Measurements from ENCODE around the gene LRP1. TPM values are rescaled to one million over a fixed set of nuclear protein-coding genes. Genes with fewer than 3 reads are reported as not detected.

Gene LRP1
- total RNA-seq, 3 donors from 2014 or later (not counting 1 experiment from before 2014, with no cell fraction given) = 6.7 to 13.1 (median 9.5) TPM

GRCh38 chr12:57170408-57170807 lies 42.1 kb downstream of the LRP1 start:
- Histone ChIP-seq H3K36me3 (ENCODE audit: control insufficient read depth, insufficient read depth, low read length) (no peaks in the 10 kb centered on the region), H3K9me3 (ENCODE audit: control insufficient read depth, insufficient read depth, low read length) (no peaks in the 10 kb centered on the region), H3K27ac (ENCODE audit: low read length) (no peak overlapping the region), H3K4me3 (ENCODE audit: low read length) (no peak overlapping the region), H3K4me1 (ENCODE audit: control insufficient read depth, insufficient read depth, low read length) (no peaks in the 10 kb centered on the region), H3K27me3 (ENCODE audit: control insufficient read depth, insufficient read depth, low read length) (no peaks in the 10 kb centered on the region)
- ATAC-seq = no peak
- Mint-ChIP-seq H3K36me3 (no peaks in the 10 kb centered on the region), H3K27me3 (ENCODE audit: low read depth in 2 of 2) (no peaks in the 10 kb centered on the region), H3K27ac (no peak overlapping the region), H3K4me1 (peaks cover 0 to 5% of the 10 kb centered on the region in 2 donors), H3K9me3 (no peaks in the 10 kb centered on the region), H3K4me3 (no peak overlapping the region)
- no peak for DNase-seq
- intact Hi-C loops (cut with micrococcal nuclease) = no loop called here
- 55% methylated on average over 1 of the region's 1 CpG for WGBS (ENCODE audit: insufficient coverage)
- TF ChIP-seq CTCF (IDR thresholded peaks at IDR 0.05) = no peak

- DNase-seq (no peak), ATAC-seq (no peak)
- H3K4me3 Mint-ChIP-seq = no peak overlapping the region
- H3K27me3 Mint-ChIP-seq (ENCODE audit: low read depth in 2 of 2) = no peaks in the 10 kb centered on the region
- no peaks in the 10 kb centered on the region for H3K4me1 ChIP-seq (ENCODE audit: control insufficient read depth, insufficient read depth, low read length)
- TF ChIP-seq CTCF (IDR thresholded peaks at IDR 0.05) = no peak
- no peak overlapping the region for H3K4me3 ChIP-seq (ENCODE audit: low read length)
- no peaks in the 10 kb centered on the region for H3K27me3 ChIP-seq (ENCODE audit: control insufficient read depth, insufficient read depth, low read length)
- H3K9me3 Mint-ChIP-seq = no peaks in the 10 kb centered on the region
- no peaks in the 10 kb centered on the region for H3K36me3 ChIP-seq (ENCODE audit: control insufficient read depth, insufficient read depth, low read length)
- H3K9me3 ChIP-seq (ENCODE audit: control insufficient read depth, insufficient read depth, low read length) = no peaks in the 10 kb centered on the region
- WGBS (ENCODE audit: insufficient coverage) = 79% methylated on average over 4 of the region's 4 CpGs
- H3K4me1 Mint-ChIP-seq = peaks cover 0 to 5% of the 10 kb centered on the region in 2 donors
- H3K27ac Mint-ChIP-seq = no peak overlapping the region
- no peak overlapping the region for H3K27ac ChIP-seq (ENCODE audit: low read length)
- intact Hi-C loops (cut with micrococcal nuclease) = no loop called here
- H3K36me3 Mint-ChIP-seq = no peaks in the 10 kb centered on the region
Observed at GRCh38 chr12:57170927-57171326, 42.6 kb downstream of the LRP1 start.

GRCh38 chr12:57171668-57172067 lies 43.4 kb downstream of the LRP1 start:
- no peak for TF ChIP-seq CTCF (IDR thresholded peaks at IDR 0.05)
- no peak overlapping the region for H3K4me3 Mint-ChIP-seq
- H3K4me1 Mint-ChIP-seq = peaks cover 0 to 5% of the 10 kb centered on the region in 2 donors
- Histone ChIP-seq H3K4me3 (ENCODE audit: low read length) (no peak overlapping the region), H3K36me3 (ENCODE audit: control insufficient read depth, insufficient read depth, low read length) (no peaks in the 10 kb centered on the region), H3K4me1 (ENCODE audit: control insufficient read depth, insufficient read depth, low read length) (no peaks in the 10 kb centered on the region), H3K9me3 (ENCODE audit: control insufficient read depth, insufficient read depth, low read length) (no peaks in the 10 kb centered on the region), H3K27ac (ENCODE audit: low read length) (no peak overlapping the region), H3K27me3 (ENCODE audit: control insufficient read depth, insufficient read depth, low read length) (no peaks in the 10 kb centered on the region)
- ATAC-seq (no peak), DNase-seq (no peak)
- H3K9me3 Mint-ChIP-seq = no peaks in the 10 kb centered on the region
- H3K27me3 Mint-ChIP-seq (ENCODE audit: low read depth in 2 of 2) = no peaks in the 10 kb centered on the region
- intact Hi-C loops (cut with micrococcal nuclease) = no loop called here
- 89% methylated on average over 4 of the region's 4 CpGs for WGBS (ENCODE audit: insufficient coverage)
- no peaks in the 10 kb centered on the region for H3K36me3 Mint-ChIP-seq
- H3K27ac Mint-ChIP-seq = no peak overlapping the region

- Mint-ChIP-seq H3K27me3 (ENCODE audit: low read depth in 2 of 2) (no peaks in the 10 kb centered on the region), H3K9me3 (no peaks in the 10 kb centered on the region), H3K4me1 (peaks cover 0 to 5% of the 10 kb centered on the region in 2 donors), H3K4me3 (no peak overlapping the region), H3K36me3 (no peaks in the 10 kb centered on the region), H3K27ac (no peak overlapping the region)
- TF ChIP-seq CTCF (IDR thresholded peaks at IDR 0.05) = peak; percentile 32
- Histone ChIP-seq H3K36me3 (ENCODE audit: control insufficient read depth, insufficient read depth, low read length) (no peaks in the 10 kb centered on the region), H3K27me3 (ENCODE audit: control insufficient read depth, insufficient read depth, low read length) (no peaks in the 10 kb centered on the region), H3K4me1 (ENCODE audit: control insufficient read depth, insufficient read depth, low read length) (no peaks in the 10 kb centered on the region), H3K4me3 (ENCODE audit: low read length) (no peak overlapping the region), H3K27ac (ENCODE audit: low read length) (no peak overlapping the region), H3K9me3 (ENCODE audit: control insufficient read depth, insufficient read depth, low read length) (no peaks in the 10 kb centered on the region)
- intact Hi-C loops (cut with micrococcal nuclease) = no loop called here
- ATAC-seq (peak in 2 of 3 donors; percentile 34 to 48), DNase-seq (peak in 1 of 2 donors; percentile 47)
- 75% methylated on average over 11 of the region's 11 CpGs for WGBS (ENCODE audit: insufficient coverage)
Observed at GRCh38 chr12:57173089-57173488, 44.8 kb downstream of the LRP1 start.
